ENCODE measurements around the gene ABCB8. TPM values are rescaled to one million over a fixed set of nuclear protein-coding genes. Genes with fewer than 3 reads are reported as not detected.

The ABCB8 gene
- total and polyA plus RNA-seq, 3 experiments from 2014 or later = 18.4 to 52.3 (median 49.2) TPM

- Histone ChIP-seq H3K27me3 (ENCODE audit: insufficient read depth, low read length, poor library complexity, severe bottlenecking) (no peaks in the 10 kb centered on the region), H3K27ac (ENCODE audit: low read depth, low read length) (peak overlapping the region; percentile 89), H3K36me3 (ENCODE audit: insufficient read depth, low read length) (no peaks in the 10 kb centered on the region), H3K4me1 (ENCODE audit: insufficient read depth, low read length) (peaks cover 63% of the 10 kb centered on the region), H3K4me3 (ENCODE audit: low read length) (peak overlapping the region; percentile 71), H3K9me3 (ENCODE audit: low read length) (no peaks in the 10 kb centered on the region)
- peak overlapping the region; percentile 67 to 96 (median 86) for H3K27ac Mint-ChIP-seq
- CTCF ChIA-PET = interaction anchor here (0.8 to 2.4 kb wide), 5 partner anchors 10 to 79 kb away, joined by 3 to 11 read pairs (median 3); partner anchors contain the start of gene ABCB8
- POLR2A ChIA-PET = interaction anchor here (1.7 to 2.0 kb wide), 2 partner anchors 17 to 25 kb away, joined by 3 to 7 read pairs; no protein-coding TSS in a partner anchor
- DNase-seq = no peak
- peaks cover 0 to 20% (median 0%) of the 10 kb centered on the region in 3 donors for H3K36me3 Mint-ChIP-seq
- H3K27me3 Mint-ChIP-seq = peaks cover 0 to 14% of the 10 kb centered on the region in 2 donors
- peak overlapping the region; percentile 76 to 98 (median 86) for H3K4me3 Mint-ChIP-seq
- H3K9me3 Mint-ChIP-seq = no peaks in the 10 kb centered on the region
- H3K4me1 Mint-ChIP-seq = peaks cover 33 to 71% (median 41%) of the 10 kb centered on the region in 3 donors
Observed at GRCh38 chr7:151083824-151084160, 55.5 kb downstream of the ABCB8 start.

DNA sequence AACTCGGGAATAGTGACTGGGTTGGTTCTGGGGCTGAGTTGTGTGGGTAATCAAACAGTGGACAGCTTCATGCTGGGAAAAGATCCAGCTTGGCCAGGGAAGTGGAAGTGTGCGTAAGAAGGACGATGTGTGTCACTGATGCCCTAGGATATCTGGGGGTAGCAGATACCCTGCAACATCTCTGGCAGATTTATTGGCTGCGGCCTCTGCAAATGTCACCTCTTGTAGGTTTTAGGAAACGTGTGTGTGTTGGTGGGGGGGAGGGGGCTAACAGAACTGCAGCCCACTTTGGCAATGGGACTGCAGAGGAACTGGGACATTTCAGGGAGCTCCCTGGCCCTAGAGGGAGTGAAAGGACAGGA, 57.1 kb downstream of the ABCB8 start:
- no peaks in the 10 kb centered on the region for H3K36me3 ChIP-seq (ENCODE audit: insufficient read depth, low read length)
- peaks cover 56% of the 10 kb centered on the region for H3K4me1 ChIP-seq (ENCODE audit: insufficient read depth, low read length)
- no peak for DNase-seq
- peak overlapping the region; percentile 48 to 88 (median 79) for H3K4me3 Mint-ChIP-seq
- CTCF ChIA-PET = interaction anchor here (1.4 to 2.4 kb wide), 2 partner anchors 23 to 26 kb away, joined by 3 to 11 read pairs; no protein-coding TSS in a partner anchor
- no peaks in the 10 kb centered on the region for H3K9me3 ChIP-seq (ENCODE audit: low read length)
- H3K27me3 ChIP-seq (ENCODE audit: insufficient read depth, low read length, poor library complexity, severe bottlenecking) = no peaks in the 10 kb centered on the region
- peak overlapping the region in 7 of 8 donors; percentile 66 to 97 (median 87) for H3K27ac Mint-ChIP-seq
- H3K27ac ChIP-seq (ENCODE audit: low read depth, low read length) = peak overlapping the region; percentile 74
- peaks cover 0 to 14% of the 10 kb centered on the region in 2 donors for H3K27me3 Mint-ChIP-seq
- no peak overlapping the region for H3K4me3 ChIP-seq (ENCODE audit: low read length)
- H3K4me1 Mint-ChIP-seq = peaks cover 35 to 66% (median 35%) of the 10 kb centered on the region in 3 donors
- H3K9me3 Mint-ChIP-seq = no peaks in the 10 kb centered on the region
- POLR2A ChIA-PET = interaction anchor here (0.9 kb wide), 1 partner anchor 71 kb away, joined by 4 read pairs; no protein-coding TSS in a partner anchor
- peaks cover 0 to 14% (median 0%) of the 10 kb centered on the region in 3 donors for H3K36me3 Mint-ChIP-seq

DNA sequence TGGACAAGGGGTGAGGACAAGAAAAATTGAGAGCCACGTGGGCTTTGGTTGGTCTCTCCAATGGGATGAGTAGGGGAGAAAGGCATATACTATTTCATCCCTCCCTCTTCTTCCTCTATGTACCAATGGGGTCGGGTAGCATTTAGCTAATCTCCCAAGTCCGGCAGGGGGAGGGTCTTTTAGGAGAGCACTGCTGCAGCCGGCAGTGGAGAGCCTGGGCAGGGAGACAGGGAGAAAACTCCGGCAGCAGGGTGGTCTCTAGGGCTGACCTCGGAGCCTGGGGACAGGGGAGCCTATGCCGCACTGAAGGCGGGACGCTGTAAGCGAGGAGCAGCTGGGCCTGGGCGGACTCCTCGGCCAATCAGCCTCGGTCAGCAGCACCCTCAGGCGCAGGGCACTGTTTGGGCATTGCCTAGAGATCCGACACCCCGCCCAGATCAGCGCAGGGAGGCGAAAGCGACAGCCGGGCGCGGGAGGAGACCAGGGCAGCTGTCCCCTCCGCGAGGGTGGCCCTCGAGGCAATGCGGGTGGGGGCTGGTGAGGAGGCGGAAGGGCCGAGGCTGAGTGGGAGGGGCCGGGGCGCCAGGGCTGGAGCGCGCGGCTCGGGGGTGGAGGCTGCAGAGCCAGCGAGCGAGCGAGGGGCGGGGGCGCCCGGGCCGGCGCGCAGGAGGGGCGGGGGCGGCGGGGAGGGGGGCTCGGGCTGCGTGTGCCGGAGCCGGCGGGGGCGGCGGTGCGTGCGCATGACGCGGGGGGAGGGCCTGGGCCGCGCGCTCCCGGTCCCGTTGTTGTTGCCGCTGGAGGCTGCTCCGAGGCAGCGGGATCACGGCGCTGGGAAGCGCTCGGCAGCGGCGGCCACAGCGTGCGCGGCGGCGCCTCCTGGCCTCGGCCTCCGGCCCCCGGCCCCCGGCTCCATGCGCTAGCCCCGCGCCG, 57.7 kb downstream of the ABCB8 start, which contains the start of gene AGAP3:
Gene AGAP3, plus strand, starts transcription at position 785 of the 930 bp plus-strand sequence. CDS start 267 bp downstream, outside the sequence.
- peaks cover 54% of the 10 kb centered on the region for H3K4me1 ChIP-seq (ENCODE audit: insufficient read depth, low read length)
- H3K27me3 ChIP-seq (ENCODE audit: insufficient read depth, low read length, poor library complexity, severe bottlenecking) = no peaks in the 10 kb centered on the region
- peak; percentile 48 to 73 (median 59) for DNase-seq
- Mint-ChIP-seq H3K9me3 (no peaks in the 10 kb centered on the region), H3K4me3 (peak within 1 kb of the TSS; percentile 87 to 94 (median 90)), H3K36me3 (peaks cover 0 to 12% (median 0%) of the 10 kb centered on the region in 3 donors), H3K27me3 (peaks cover 0 to 14% of the 10 kb centered on the region in 2 donors), H3K4me1 (peaks cover 35 to 59% (median 35%) of the 10 kb centered on the region in 3 donors), H3K27ac (peak within 1 kb of the TSS; percentile 71 to 97 (median 91))
- H3K36me3 ChIP-seq (ENCODE audit: insufficient read depth, low read length) = no peaks in the 10 kb centered on the region
- H3K9me3 ChIP-seq (ENCODE audit: low read length) = no peaks in the 10 kb centered on the region
- POLR2A ChIA-PET = interaction anchor here (0.9 kb wide), 1 partner anchor 72 kb away, joined by 4 read pairs; no protein-coding TSS in a partner anchor
- peak within 1 kb of the TSS; percentile 65 for H3K4me3 ChIP-seq (ENCODE audit: low read length)
- CTCF ChIA-PET = interaction anchor here (1.4 to 4.8 kb wide), 4 partner anchors 15 to 26 kb away, joined by 3 to 25 read pairs (median 7); no protein-coding TSS in a partner anchor
- H3K27ac ChIP-seq (ENCODE audit: low read depth, low read length) = peak within 1 kb of the TSS; percentile 74

- Mint-ChIP-seq H3K4me1 (peaks cover 35 to 54% (median 36%) of the 10 kb centered on the region in 3 donors), H3K9me3 (no peaks in the 10 kb centered on the region), H3K27me3 (peaks cover 0 to 14% of the 10 kb centered on the region in 2 donors), H3K27ac (peak overlapping the region; percentile 59 to 93 (median 87)), H3K36me3 (peaks cover 0 to 9% (median 0%) of the 10 kb centered on the region in 3 donors), H3K4me3 (peak overlapping the region; percentile 87 to 94 (median 90))
- peak in 3 of 5 donors; percentile 16 to 37 (median 19) for DNase-seq
- peak overlapping the region; percentile 65 for H3K4me3 ChIP-seq (ENCODE audit: low read length)
- no peaks in the 10 kb centered on the region for H3K36me3 ChIP-seq (ENCODE audit: insufficient read depth, low read length)
- POLR2A ChIA-PET = interaction anchor here (0.6 kb wide), 1 partner anchor 32 kb away, joined by 3 read pairs; no protein-coding TSS in a partner anchor
- H3K27ac ChIP-seq (ENCODE audit: low read depth, low read length) = peak overlapping the region; percentile 70
- CTCF ChIA-PET = interaction anchor here (1.7 to 4.8 kb wide), 2 partner anchors 14 to 24 kb away, joined by 3 to 25 read pairs; no protein-coding TSS in a partner anchor
- H3K9me3 ChIP-seq (ENCODE audit: low read length) = no peaks in the 10 kb centered on the region
- H3K27me3 ChIP-seq (ENCODE audit: insufficient read depth, low read length, poor library complexity, severe bottlenecking) = no peaks in the 10 kb centered on the region
- H3K4me1 ChIP-seq (ENCODE audit: insufficient read depth, low read length) = peaks cover 47% of the 10 kb centered on the region
Observed at GRCh38 chr7:151086802-151087244, 58.6 kb downstream of the ABCB8 start.

DNA sequence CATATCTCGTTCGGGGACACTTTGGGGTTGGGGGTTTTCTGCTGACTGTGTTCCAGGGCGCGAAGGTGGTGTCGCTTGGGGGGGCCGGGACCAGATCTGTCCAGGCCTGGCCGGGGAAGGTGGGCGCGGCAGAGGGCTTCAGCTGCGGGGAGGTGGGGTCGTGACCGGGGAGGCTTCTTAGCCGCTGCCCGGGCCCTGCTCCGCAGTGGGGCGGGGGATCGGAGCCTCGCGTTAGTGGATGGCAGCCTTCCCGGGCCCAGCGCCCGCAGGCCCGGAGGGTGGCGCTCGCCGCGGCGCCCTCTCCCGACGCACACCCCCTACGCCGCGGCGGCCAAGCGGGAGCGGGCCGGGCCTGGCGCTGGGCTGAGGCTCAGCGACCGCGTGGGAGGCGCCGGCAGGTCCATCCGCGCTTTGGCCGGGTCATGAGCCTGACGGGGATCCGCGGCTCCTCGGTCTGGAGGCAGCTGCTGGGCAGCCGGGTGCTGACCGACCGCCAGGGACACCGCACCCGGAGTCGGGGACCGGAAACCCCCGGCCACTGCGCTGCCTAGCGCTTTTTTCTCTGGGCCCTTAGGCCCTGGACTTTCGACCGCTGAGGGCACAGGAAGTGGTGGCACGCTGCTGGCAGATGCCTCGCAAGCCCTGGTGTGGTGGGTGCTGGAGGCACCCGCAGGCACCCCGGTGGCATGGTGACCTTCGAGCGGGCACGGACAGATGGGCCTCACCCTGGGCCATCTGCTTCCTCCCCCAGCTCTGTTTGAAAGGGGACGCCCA, 59.2 kb downstream of the ABCB8 start:
- peak overlapping the region; percentile 70 for H3K27ac ChIP-seq (ENCODE audit: low read depth, low read length)
- CTCF ChIA-PET = interaction anchor here (1.7 to 4.8 kb wide), 2 partner anchors 13 to 23 kb away, joined by 3 to 25 read pairs; no protein-coding TSS in a partner anchor
- no peaks in the 10 kb centered on the region for H3K9me3 Mint-ChIP-seq
- peaks cover 0 to 8% (median 0%) of the 10 kb centered on the region in 3 donors for H3K36me3 Mint-ChIP-seq
- H3K27me3 Mint-ChIP-seq = peaks cover 0 to 14% of the 10 kb centered on the region in 2 donors
- H3K9me3 ChIP-seq (ENCODE audit: low read length) = no peaks in the 10 kb centered on the region
- peak in 3 of 5 donors; percentile 10 to 36 (median 28) for DNase-seq
- H3K4me3 Mint-ChIP-seq = peak overlapping the region; percentile 87 to 94 (median 90)
- H3K27ac Mint-ChIP-seq = peak overlapping the region in 7 of 8 donors; percentile 59 to 91 (median 86)
- H3K4me3 ChIP-seq (ENCODE audit: low read length) = peak overlapping the region; percentile 65
- POLR2A ChIA-PET = interaction anchor here (0.6 kb wide), 1 partner anchor 33 kb away, joined by 3 read pairs; no protein-coding TSS in a partner anchor
- H3K4me1 ChIP-seq (ENCODE audit: insufficient read depth, low read length) = peaks cover 41% of the 10 kb centered on the region
- no peaks in the 10 kb centered on the region for H3K36me3 ChIP-seq (ENCODE audit: insufficient read depth, low read length)
- H3K27me3 ChIP-seq (ENCODE audit: insufficient read depth, low read length, poor library complexity, severe bottlenecking) = no peaks in the 10 kb centered on the region
- H3K4me1 Mint-ChIP-seq = peaks cover 34 to 49% (median 35%) of the 10 kb centered on the region in 3 donors

GRCh38 chr7:151088019-151088855, 60.0 kb downstream of the ABCB8 start:
- POLR2A ChIA-PET = no interaction called here
- DNase-seq = no peak
- CTCF ChIA-PET = interaction anchor here (0.9 to 4.8 kb wide), 4 partner anchors 12 to 74 kb away, joined by 3 to 25 read pairs (median 4); no protein-coding TSS in a partner anchor
- Histone ChIP-seq H3K27ac (ENCODE audit: low read depth, low read length) (peak overlapping the region; percentile 70), H3K4me1 (ENCODE audit: insufficient read depth, low read length) (peaks cover 37% of the 10 kb centered on the region), H3K4me3 (ENCODE audit: low read length) (peak overlapping the region; percentile 65), H3K27me3 (ENCODE audit: insufficient read depth, low read length, poor library complexity, severe bottlenecking) (no peaks in the 10 kb centered on the region), H3K36me3 (ENCODE audit: insufficient read depth, low read length) (no peaks in the 10 kb centered on the region), H3K9me3 (ENCODE audit: low read length) (no peaks in the 10 kb centered on the region)
- H3K4me1 Mint-ChIP-seq = peaks cover 29 to 42% (median 30%) of the 10 kb centered on the region in 3 donors
- peak overlapping the region in 7 of 8 donors; percentile 21 to 74 (median 54) for H3K27ac Mint-ChIP-seq
- peaks cover 0 to 14% of the 10 kb centered on the region in 2 donors for H3K27me3 Mint-ChIP-seq
- peaks cover 0 to 4% (median 0%) of the 10 kb centered on the region in 3 donors for H3K36me3 Mint-ChIP-seq
- peak overlapping the region; percentile 65 to 94 (median 71) for H3K4me3 Mint-ChIP-seq
- H3K9me3 Mint-ChIP-seq = no peaks in the 10 kb centered on the region

All from CD8-positive, alpha-beta memory T cell (primary cell).